GM06990 (cell line): ENCODE data around the gene DLG2.

Source experiments
- DNase-seq: peaks from one replicate; pipeline ENCODE4 v3.0.0-alpha.2; 2011; ENCODE audit not compliant: insufficient read length; ENCODE audit errors: extremely low read depth
- H3K27me3 ChIP-seq: replicated peaks from 2 replicates; pipeline ENCODE4 v1.6.0; 2011; ENCODE audit warnings: low read length; ENCODE audit not compliant: control insufficient read depth, insufficient read depth
- H3K36me3 ChIP-seq: 2 replicates; pipeline ENCODE4 v1.5.1; 2011; ENCODE audit warnings: low read length; ENCODE audit not compliant: control insufficient read depth, insufficient read depth
- H3K4me3 ChIP-seq: replicated peaks from 2 replicates; pipeline ENCODE4 v1.5.1; 2011; ENCODE audit warnings: low read depth, mild to moderate bottlenecking, control low read depth, low read length
- CTCF ChIP-seq: IDR thresholded peaks from 2 replicates; pipeline ENCODE4 v1.5.1; 2011; ENCODE audit warnings: low read length, control low read depth, mild to moderate bottlenecking, inconsistent platforms; ENCODE audit not compliant: insufficient read depth, poor library complexity, severe bottlenecking

DLG2 gene

GRCh38 chr11:85647078-85647477 lies 19.9 kb upstream of the DLG2 start:
- TF ChIP-seq CTCF: no peak
- Histone ChIP-seq H3K27me3 (no peaks in the 10 kb centered on the region), H3K36me3 (peaks cover 3% of the 10 kb centered on the region; the same call in 1 of the 2 replicates), H3K4me3 (peak overlapping the region; percentile 90)
- no peak for DNase-seq

DNA sequence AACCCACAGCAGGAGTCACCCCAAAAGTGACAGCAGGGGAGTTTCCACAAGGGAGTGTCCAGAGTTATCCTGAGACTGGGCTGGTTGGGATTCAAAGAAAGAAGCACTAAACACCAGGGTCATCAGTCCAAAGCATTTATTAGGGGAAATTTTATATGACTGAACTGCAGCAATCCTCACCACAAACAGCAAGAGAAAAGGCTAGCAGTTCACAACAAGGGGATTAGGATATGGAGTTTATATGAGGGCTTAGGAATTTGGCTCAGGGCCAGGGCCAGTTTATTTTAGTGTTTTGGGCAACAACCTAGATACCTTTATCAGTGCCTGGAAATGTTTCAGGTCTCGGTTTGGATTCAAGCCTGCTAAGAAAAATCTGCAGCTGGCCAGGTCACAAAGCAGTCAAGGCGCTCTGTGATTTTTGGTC lies 16.1 kb upstream of the DLG2 start:
- TF ChIP-seq CTCF: no peak
- Histone ChIP-seq H3K27me3 (no peaks in the 10 kb centered on the region), H3K4me3 (no peak overlapping the region), H3K36me3 (no peaks in the 10 kb centered on the region)
- no peak for DNase-seq

GRCh38 chr11:85634747-85635146 lies 7.6 kb upstream of the DLG2 start:
- no peak for TF ChIP-seq CTCF
- no peak overlapping the region for H3K4me3 ChIP-seq
- H3K27me3 ChIP-seq: no peaks in the 10 kb centered on the region
- peaks cover 4% of the 10 kb centered on the region for H3K36me3 ChIP-seq
- no peak for DNase-seq

DNA sequence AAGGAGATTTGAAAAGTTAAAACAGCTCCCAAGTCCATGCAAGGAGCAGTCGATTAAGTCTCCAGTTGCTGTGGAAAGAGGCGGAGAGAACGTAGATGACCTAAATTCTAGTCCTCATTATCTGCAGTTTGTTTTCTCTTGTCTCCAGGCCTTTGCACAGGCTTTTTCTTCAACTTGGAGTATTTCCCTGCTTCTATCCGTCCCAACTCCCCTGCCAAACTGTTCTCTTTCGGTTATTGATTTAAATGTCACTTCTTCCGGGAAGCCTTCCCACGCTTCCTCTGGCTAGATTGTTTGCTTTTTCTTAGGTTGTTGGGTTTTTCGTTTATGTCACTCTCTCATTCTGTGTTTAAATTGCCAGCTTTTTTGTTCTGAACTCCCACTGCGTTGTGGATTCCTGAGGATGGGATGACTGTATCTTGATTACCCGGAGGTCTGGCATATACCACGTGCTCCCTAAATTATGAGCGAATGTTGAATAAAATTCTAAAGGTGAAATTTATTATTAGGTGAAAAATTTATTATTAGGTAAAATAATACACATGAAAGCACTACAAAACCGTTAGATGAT lies 1.7 kb upstream of the DLG2 start:
- Histone ChIP-seq H3K36me3 (no peaks in the 10 kb centered on the region), H3K4me3 (peak overlapping the region; percentile 79), H3K27me3 (no peaks in the 10 kb centered on the region)
- no peak for DNase-seq
- no peak for TF ChIP-seq CTCF

GRCh38 chr11:85627998-85628770 lies 1.0 kb upstream of the DLG2 start, which contains the start of gene TMEM126B:
TMEM126B (plus strand) TSS chr11:85628593; CDS start chr11:85628608, 15 bp downstream.
- Histone ChIP-seq H3K4me3 (peak within 1 kb of the TSS; percentile 79), H3K36me3 (no peaks in the 10 kb centered on the region), H3K27me3 (no peaks in the 10 kb centered on the region)
- no peak for TF ChIP-seq CTCF
- peak; percentile 93 for DNase-seq
